ENCODE data around the gene STAT4.
"Not testable (repeated sequence)": the region's sequence is repeated elsewhere in the genome, so short reads cannot be mapped to it uniquely, and the experiment has no call there.

STAT4 gene

DNA sequence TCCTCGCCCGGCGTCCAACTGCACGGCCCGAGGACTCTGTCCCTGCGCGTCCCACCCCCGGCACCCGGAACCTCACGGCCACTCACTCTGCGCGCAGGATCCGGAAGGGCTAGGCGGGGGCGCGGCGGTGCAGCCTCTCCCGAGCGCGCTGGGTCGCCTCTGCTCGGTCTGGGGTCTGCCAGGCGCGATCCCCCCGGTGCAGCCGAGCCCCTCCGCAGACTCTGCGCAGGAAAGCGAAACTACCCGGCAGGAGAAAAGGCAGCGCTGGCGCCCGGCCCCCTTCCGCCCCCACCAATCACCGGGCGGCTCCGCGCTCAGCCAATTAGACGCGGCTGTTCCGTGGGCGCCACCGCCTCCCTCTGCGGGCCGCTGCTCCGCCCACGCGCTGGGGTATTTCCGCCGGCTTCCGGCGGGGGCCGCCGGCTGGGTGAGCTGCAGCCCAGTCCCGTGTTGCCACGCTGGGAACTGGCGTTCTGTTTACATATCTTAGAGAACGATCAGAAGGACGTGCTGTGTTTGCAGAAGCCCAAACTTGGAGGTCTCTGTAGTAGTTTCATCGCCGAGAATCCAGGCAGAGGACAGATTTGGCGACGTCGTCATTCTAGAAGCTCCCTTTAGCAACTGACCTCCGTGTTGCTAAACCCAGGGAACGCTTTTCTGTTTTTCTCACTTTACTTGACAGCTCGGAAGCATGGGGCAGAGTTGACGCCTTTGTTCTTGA lies 136.7 kb downstream of the STAT4 start, which contains the start of gene STAT1:
Gene STAT1, minus strand, starts transcription at position 240 of the 721 bp plus-strand sequence. CDS start 4,168 bp downstream, outside the sequence.
- peak; percentile 87 for DNase-seq (ENCODE audit: low read depth)

DNA sequence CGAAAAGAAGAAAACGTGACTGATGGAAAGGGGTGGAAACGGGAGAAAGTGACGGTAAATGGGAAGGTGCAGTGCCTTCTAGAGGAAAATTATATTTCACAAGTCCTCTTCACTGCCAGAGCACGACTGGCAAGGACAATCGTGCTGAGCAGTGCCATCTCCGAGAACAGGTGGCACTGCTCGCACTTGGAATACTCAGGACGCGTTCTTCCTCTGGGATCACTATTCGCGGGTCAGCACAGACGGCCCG lies 137.2 kb downstream of the STAT4 start:
- no peak for DNase-seq (ENCODE audit: low read depth)

DNA sequence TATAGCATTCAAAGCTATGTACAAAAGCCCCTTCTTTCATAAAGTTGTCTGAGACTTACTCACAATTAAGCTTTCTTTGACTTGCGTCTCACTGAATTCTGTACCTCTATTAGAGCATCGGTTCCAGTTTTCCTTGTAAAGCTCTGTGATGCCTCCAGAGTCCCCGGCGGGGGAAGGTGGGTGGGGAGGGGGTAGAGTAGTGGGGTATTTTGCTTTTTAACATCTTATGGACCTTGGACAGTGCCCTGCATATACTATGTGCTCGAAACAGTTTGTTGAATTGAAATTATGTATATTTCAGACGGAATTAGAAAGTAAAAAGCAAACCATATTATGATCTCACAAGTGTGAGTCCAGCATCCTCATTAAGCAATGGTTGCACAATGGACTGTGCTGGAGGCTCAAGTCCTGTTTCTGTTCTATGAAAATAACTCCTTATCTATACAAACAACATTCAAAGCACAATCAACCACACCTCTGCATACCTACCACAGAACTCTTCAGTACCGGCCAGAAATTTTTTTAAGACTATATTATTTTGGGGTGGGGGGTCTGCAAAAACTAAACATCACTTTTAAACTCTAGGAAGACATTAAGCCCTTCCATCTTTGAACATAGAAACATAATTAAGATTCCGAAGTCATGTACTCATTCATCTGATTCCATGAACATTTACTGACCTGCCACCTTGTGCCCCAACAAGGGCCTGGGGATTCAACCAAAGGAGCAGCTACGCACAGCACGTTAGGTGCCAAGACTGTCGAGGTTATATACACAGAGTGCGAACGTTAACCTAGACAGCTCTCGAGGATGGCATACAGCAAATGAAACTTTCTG lies 137.7 kb downstream of the STAT4 start:
- DNase-seq (ENCODE audit: low read depth), result no peak

DNA sequence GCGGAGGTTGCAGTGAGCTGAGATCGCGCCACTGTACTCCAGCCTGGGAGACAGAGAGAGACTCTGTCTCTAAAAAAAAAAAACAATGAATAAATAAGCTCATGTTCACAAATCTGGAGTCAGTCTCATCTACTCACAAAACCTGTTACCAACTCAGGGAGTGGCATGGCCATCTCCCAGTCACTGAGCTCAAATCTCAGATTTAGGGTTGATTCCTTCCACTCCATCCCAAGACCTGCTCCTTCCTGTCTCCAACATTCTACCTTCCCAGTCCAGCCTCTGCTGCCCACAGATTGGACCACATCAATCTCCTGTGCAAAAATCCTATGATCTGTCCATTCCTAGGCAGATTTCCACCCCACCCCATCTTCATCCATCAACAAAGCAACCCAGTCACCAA lies 138.4 kb downstream of the STAT4 start:
- DNase-seq (ENCODE audit: low read depth), result no peak

DNA sequence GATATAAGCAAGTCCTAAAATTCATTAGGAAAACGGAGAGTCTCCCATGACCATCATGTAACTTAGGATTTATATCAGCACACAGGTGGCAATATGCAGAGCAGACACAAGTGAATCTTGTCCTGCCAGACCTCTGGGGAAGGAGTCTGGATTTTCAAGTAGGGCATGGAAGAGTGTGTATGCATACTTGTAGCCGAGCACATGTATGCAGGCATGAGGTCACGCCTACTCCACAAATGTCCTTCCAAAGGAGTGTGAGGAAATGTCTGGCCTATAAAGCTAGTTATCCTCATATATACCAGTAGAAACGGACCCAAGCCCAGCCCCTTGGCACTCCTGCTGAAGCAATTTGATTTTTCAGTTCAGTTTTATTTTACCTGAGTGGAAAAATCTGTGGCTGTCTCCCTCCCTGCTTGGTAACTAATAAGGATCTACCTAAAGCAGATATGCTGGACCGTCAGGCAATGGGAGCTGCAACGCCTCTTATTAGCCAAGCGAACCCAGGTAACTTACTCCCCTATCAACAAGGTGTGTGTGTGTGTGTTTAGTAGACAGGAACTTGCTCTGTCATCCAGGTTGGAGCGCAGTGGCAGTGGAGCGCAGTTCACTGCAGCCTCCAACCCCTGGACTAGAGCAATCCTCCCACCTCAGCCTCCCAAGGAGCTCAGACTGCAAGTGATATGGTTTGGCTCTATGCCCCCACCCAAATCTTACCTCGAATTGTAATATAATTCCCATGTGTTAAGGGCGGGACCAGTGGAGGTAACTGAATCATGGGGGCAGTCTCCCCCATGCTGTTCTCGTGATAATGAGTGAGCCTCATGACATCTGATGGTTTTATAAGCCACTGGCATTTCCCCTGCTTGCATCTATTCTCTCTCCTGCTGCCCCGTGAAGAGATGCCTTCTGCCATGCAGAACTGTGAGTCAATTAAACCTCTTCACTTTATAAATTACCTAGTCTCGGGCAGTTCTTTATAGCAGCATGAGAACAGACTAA lies 139.6 kb downstream of the STAT4 start:
- no peak for DNase-seq (ENCODE audit: low read depth)

DNA sequence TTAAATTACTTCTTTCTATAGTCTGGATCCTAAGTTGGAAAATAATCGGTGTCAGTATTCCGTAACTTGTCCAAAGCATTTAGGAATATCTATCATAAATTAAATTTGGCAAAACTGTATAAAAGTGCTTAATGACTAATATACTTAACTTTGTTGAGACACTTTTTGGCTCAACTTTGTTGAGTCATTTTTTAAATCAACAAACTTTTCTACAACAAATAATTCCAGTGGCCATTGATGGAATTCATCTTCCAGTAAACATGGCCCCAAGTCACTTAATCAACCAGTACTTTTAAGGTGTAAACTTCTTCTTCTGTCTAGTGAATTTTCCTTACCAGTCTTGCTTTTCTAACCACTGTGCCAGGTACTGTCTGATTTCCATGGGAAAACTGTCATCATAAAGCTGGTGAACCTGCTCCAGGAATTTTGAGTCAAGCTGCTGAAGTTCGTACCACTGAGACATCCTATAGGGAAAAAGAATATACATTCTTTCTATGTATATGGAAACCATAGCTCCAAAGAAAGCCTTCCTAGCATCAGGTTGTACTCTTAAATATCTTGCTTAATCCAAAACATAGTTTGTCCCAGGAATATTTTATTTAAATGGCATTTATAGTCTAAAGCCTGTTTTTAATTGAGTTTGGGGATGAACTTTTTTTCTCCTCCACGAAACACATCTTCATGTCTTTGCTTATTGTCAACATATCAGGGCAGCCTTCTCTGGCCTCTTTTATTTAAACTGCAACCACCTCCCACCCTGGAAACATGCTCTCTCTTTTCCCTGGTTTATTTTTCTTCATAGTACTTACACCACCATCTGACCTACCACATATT lies 141.0 kb downstream of the STAT4 start:
- DNase-seq (ENCODE audit: low read depth), result no peak

DNA sequence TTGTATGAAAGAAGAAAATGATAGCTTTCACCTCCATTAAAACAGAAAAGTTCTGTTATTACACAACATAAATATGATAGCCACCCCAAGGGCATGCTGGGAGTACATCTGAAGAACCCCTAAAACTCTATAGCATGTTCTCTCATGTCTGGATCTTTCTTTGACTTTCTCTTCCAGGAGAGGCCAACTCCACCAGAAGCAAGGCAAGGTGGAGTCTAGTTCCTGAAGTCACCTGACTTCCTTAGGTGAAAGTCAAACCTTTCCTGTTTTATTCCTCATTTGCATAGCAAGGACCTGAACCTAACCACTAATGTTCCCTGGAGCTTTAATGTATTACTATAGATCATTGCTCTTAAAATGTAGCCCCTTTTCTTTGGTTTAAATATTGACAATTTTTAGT lies 142.5 kb downstream of the STAT4 start:
- no peak for DNase-seq (ENCODE audit: low read depth)

DNA sequence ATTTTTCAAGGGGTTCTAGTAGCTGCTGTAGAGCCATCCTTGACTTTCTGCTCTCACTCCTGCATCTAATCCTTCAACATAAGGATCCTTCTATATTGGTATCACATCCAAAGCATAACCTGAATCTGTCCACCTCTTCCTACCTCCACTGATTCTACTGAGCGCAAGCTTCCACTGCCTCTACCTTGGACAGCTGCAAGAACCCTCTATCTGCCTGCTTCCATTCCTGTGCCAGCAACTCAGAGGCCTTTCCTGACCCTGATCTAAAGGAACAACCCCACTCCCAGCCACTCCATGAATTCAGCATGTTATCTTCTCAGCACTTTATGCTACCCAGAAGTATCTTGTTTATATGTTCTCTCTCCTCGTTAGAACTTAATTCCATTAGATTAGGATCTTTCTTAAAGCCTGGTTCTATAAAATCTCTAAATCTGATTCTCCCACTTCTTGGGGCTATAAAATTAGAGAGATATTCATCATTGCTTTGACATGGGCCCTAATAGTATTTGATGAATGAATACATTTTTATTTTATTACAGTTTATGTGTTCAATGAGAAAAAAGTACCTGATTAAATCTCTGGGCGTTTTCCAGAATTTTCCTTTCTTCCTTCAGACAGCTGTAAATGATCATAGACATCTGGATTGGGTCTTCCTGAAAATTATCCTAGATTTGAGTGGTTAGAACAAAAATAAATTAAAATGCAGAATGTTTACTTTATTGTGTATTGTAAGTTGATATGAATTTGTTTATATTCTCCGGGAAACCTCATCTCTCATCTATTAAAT lies 143.6 kb downstream of the STAT4 start:
- DNase-seq (ENCODE audit: low read depth), result no peak

DNA sequence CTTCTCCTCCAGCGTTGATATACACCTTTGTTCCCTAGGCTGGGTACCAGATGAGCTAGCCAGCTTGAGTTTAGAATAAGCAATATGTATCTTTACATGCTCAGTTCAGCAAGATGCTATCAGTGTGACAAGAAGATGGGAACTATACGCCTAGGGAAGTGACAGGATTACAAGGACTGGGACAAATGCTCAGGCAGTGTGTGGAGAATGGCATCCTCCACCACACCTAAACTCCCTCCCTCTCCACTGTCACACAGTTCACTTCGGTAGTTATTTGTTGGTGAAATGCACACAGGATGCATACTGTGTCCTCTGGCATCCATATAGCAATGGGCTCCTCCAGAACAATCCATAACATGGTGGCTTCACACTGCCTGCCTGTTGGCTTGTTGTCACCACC lies 144.5 kb downstream of the STAT4 start:
- no peak for DNase-seq (ENCODE audit: low read depth)

DNA sequence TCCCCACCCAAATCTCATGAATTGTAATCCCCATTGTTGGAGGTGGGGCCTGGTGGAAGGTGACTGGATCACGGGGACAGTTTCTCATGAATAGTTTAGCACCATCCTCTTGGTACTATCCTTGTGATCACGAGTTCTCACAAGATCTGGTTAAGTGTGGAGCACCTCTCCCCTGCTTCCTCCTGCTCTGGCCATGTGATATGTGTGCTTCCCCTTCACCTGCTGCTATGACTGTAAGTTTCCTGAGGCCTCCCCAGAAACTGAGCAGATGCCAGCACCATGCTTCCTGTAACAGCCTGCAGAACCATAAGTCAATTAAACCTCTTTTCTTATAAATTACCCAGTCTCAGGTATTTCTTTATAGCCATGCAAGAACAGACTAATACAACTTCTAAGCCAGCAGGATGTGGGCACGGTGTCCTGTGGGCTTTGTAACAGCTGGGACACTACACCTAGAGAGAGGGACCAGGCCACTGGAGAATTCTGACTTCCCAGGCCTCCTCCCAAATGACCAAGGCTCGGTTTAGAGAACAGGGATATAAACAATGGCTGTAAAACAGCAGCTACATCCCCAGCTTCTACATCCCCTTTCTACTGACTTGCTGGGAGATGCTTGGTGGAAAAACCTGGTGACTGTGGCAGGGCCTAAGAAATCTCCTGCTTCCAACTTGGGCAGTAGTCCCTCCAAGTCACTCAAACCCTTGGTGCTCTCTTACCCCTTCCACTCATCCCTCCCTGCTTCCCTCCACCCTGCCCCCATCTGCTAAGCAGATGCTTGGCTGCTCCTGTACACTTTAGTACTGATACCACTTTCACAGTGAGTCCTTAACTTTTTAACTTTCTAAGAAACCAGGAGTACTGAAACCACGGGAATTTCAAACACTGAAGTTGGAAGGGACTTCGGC lies 147.1 kb downstream of the STAT4 start:
- no peak for DNase-seq (ENCODE audit: low read depth)

DNA sequence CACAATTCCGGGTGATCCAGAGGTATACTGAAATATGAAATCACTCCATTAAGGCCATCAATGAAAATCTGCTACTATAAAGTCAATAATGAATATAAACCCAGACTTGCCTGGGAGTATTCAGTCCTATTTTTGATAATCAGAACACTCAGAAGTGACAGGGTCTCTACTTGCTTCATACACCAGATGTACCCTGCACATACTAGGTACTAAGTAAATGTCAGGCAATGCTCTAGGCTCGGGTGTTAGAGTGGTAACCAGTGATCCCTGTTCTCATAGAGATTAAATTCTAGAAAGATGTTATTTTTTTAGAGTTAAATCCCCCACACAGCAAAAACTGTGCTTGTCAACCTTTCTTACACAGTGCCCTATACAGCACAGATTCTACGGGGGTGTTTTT lies 149.2 kb downstream of the STAT4 start:
- no peak for DNase-seq (ENCODE audit: low read depth)

DNA sequence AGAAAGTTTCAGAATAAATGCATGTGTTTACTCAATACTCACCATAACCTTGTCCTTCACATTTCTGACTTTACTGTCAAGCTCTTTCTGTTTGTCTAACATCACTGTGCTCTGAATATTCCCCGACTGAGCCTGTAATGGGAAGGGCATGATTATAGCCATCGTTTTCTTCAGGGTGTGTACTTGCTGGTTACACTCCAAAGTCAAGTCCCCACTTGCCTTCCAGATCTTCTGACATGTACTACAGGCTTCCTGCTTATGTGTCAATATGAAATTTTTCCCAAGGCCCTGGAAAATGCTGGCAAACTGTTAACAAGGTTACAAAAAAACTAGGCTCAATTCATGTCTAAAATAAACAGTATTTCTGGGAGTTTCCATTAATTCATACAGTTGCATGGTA lies 149.8 kb downstream of the STAT4 start:
- no peak for DNase-seq (ENCODE audit: low read depth)

DNA sequence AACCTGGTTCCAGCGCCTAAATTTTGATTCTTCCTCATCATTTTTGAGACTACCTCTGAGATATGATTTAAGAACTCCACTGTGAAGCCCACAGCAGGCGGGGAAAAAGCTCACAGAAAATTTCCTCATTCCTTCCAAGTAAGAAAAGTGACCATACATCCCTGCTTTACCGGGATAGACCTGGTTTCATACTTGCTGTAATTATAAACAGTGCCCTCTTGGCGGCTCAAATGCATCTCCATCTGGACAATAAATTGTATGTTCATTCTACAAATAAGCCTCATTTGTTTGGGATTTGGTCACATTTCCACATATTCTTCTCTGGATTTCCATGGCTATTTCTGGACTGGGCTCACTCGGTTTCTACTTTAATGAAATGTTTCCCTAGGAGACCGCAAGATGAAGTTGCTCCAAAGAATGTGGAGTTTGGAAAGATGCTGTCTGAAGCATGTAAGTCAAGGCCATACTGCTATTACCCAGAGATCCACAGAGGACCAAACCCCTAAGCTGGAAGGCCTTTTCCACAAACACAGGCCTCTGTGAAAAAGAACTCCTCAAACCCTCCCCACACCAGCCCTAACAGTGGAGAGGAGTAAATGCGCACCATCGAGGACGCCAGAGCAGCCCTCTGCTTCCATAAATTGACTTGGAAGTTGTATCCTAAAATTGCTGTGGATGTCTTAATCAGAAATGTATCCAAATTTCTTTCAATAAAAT lies 150.7 kb downstream of the STAT4 start:
- DNase-seq (ENCODE audit: low read depth), result no peak

DNA sequence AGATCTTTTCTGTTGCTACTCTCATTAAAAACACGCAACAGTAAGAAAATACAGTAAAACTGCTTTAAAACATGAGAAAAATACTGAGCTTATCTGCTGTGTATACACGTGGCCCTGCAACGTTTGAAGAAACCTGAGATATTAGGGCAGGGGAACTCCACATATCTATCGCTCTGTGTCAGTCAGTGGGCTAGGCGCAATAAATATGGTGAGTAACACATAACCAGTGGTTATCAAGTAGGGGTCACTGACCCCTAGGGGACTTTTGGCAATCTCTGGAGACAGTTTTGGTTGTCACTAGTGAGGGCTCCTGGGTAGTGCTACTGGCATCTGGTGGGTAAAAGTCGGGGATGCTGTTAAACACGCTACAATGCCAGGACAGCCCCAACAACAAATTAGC lies 151.7 kb downstream of the STAT4 start:
- no peak for DNase-seq (ENCODE audit: low read depth)

DNA sequence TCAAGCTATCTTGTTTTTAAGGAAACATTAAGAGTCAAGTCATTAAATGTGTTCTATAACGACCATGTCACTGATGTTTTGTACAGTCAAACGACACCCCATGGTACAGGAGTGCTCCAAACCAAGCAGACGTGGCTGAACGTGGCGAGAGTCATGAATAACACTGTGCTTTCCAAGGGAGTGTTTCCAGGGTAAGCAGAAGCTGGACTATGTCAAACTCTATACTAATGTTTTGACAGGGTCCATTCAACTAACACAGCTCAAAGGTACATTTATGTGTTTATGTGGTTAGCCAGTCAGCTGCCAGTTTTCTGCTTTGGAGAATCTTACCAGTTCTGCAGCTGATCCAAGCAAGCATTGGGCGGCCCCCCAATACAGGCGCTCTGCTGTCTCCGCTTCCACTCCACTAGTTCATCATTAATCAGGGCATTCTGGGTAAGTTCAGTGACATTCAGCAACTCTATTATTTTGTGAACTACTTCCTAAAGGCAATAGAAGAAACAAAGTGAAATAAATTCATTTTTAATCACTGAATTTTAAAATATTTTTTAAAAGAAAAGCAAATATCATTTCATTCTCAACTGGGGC lies 153.2 kb downstream of the STAT4 start:
- no peak for DNase-seq (ENCODE audit: low read depth)

DNA sequence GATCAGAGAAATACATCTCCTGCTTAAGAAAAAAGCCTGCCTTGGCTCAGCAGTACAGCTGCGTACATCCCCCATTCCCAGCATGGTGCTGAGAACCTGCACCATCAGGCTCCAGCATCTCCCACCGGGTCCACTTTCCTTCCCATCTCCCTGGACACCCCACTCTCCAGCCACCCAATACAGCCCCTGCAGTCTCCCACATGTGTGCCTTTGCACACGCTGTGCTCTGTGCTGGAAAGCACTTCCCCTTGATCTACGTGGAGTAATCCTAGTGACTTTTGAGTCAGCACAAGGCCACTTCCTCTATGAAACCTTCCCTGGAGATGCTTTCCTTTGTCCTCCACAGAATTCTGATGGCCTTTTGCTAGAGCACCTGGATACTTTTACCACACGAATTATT lies 153.8 kb downstream of the STAT4 start:
- DNase-seq (ENCODE audit: low read depth), result no peak

DNA sequence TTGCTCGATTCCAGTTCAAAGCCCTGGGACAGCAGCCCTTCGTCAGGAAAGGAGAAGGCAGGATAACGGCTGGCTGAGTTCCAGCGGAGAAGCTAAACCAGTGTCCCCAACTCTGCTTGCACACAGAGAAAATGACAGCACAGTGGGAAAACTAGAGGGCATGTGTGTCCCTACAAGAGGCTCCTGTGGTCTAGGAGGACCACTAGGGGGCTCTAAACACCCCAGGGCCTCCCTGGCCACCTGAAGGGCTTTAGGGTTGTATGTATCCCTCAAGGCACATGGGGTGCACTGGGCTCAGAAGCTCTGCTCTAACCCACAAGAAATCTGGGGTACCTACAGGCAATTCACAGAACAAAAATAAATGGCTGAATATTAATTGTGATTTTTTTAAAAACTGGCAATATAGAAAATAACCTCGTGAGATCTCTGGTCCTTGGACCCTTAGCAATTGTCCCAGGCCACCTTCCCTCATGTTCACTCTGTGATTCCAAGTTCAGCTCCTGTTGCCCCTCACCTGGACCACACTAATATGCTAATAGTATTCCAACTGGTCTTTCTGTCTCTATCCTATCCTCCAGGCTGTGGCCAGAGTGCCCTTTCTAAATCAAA lies 154.4 kb downstream of the STAT4 start:
- no peak for DNase-seq (ENCODE audit: low read depth)

DNA sequence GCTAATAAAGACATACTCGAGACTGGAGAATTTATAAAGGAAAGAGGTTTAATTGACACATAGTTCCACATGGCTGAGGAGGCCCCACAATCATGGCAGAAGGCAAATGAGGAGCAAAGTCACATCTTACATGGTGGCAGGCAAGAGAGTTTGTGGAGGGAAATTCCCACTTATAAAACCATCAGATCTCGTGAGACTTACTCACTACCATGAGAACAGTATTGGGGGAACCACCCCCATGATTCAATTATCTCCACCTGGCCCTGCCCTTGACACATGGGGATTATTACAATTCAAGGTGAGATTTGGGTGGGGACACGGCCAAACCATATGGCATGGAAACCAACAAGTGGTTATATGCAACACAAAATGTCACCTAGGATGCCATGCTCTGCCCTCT lies 155.5 kb downstream of the STAT4 start:
- not testable (repeated sequence) for DNase-seq (ENCODE audit: low read depth)

Data from T-helper 22 cell (primary cell).